PC-3 (cell line): ENCODE data around the gene RFWD3. TPM values are rescaled to one million over a fixed set of nuclear protein-coding genes. Genes with fewer than 3 reads are reported as not detected.

Experiments used
- ATAC-seq: fragments of 200-7000 bp; cut with Tn5 transposase; 2 replicates; pipeline ENCODE4 v1.9.1; 2020; ENCODE audit warnings: mild to moderate bottlenecking, moderate library complexity
- BruUV-seq: library from RNA; stranded (reverse); fragments of 400-500 nt; replicated peaks from 2 replicates; lab custom pipeline; 2021; lab: Mats Ljungman, UMichigan
- CTCF ChIA-PET: fragments of 300-600 bp; sonication (Branson Sonifier 250); formaldehyde crosslinking; loops from one replicate; lab custom pipeline; 2022; ENCODE audit warnings: antibody characterized with exemption; lab: Charles Lee
- POLR2A ChIA-PET: fragments of 300-600 bp; sonication (Branson Sonifier 250); formaldehyde crosslinking; loops from one replicate; lab custom pipeline; 2022; ENCODE audit warnings: antibody characterized with exemption; ENCODE audit not compliant: unreplicated experiment; lab: Charles Lee
- DNase-seq: peaks from one replicate; pipeline ENCODE4 v3.0.0-alpha.2; 2015
- H2AFZ ChIP-seq: fragments of 300-600 bp; sonication (generic); 2 replicates; pipeline ENCODE4 v1.6.0; 2016; ENCODE audit warnings: antibody characterized with exemption, low read length
- H3F3A ChIP-seq: fragments of 300-600 bp; sonication (generic); one replicate; pipeline ENCODE4 v1.6.0; 2017; ENCODE audit warnings: antibody characterized with exemption, low read length, control low read depth, mild to moderate bottlenecking; ENCODE audit not compliant: unreplicated experiment
- H3K27ac ChIP-seq: fragments of 300-600 bp; sonication (generic); 2 replicates; pipeline ENCODE4 v1.5.1; 2016; ENCODE audit warnings: mild to moderate bottlenecking, low read length
- H3K27me3 ChIP-seq: fragments of 300-600 bp; sonication (generic); 2 replicates; pipeline ENCODE4 v1.6.1; 2016; ENCODE audit warnings: low read length, mixed read lengths
- H3K36me3 ChIP-seq: fragments of 300-600 bp; sonication (generic); 2 replicates; pipeline ENCODE4 v1.6.1; 2016; ENCODE audit warnings: low read depth, mixed run types, low read length, mixed read lengths
- H3K4me1 ChIP-seq: fragments of 300-600 bp; sonication (generic); 2 replicates; pipeline ENCODE4 v1.5.1; 2016; ENCODE audit warnings: low read length; ENCODE audit not compliant: insufficient read depth
- H3K4me2 ChIP-seq: fragments of 300-600 bp; sonication (generic); 2 replicates; pipeline ENCODE4 v1.6.0; 2016; ENCODE audit warnings: low read length
- H3K4me3 ChIP-seq: fragments of 300-600 bp; sonication (generic); 2 replicates; pipeline ENCODE4 v1.5.1; 2016; ENCODE audit warnings: mild to moderate bottlenecking, low read length, mixed read lengths
- H3K79me2 ChIP-seq: fragments of 300-600 bp; sonication (generic); 2 replicates; pipeline ENCODE4 v1.6.1; 2017; ENCODE audit warnings: low read length, mixed read lengths
- H3K9ac ChIP-seq: fragments of 300-600 bp; sonication (generic); 2 replicates; pipeline ENCODE4 v1.6.0; 2016; ENCODE audit warnings: mild to moderate bottlenecking, low read length
- H3K9me2 ChIP-seq: fragments of 300-600 bp; sonication (generic); replicated peaks from 2 replicates; pipeline ENCODE4 v1.6.1; 2016; ENCODE audit warnings: mixed run types, low read length, mixed read lengths
- H3K9me3 ChIP-seq: fragments of 300-600 bp; sonication (generic); 2 replicates; pipeline ENCODE4 v1.6.1; 2016; ENCODE audit warnings: low read length, mixed read lengths
- H4K20me1 ChIP-seq: fragments of 300-600 bp; sonication (generic); 2 replicates; pipeline ENCODE4 v1.6.1; 2016; ENCODE audit warnings: low read length, mixed read lengths
- EZH2 ChIP-seq: fragments of 300-600 bp; sonication (generic); IDR thresholded peaks from one replicate; pipeline ENCODE4 v1.6.1; 2017; ENCODE audit warnings: antibody characterized with exemption, mild to moderate bottlenecking, low read length; ENCODE audit not compliant: unreplicated experiment
- EZH2phosphoT487 ChIP-seq: fragments of 300-600 bp; sonication (generic); IDR thresholded peaks from 2 replicates; pipeline ENCODE4 v1.6.1; 2018; ENCODE audit warnings: mild to moderate bottlenecking, antibody characterized with exemption, low read length, borderline replicate concordance
- intact Hi-C: fragments of 100-400 bp; cut with micrococcal nuclease; formaldehyde crosslinking; loops from 2 replicates; pipeline ENCODE4 v1.9.0; 2023
- total RNA-seq: library from RNA; depleted of rRNA; stranded (reverse); fragments of >200 nt; gene quantifications from 2 replicates; pipeline ENCODE4 v1.2.3, GENCODE V29; 2014
- TF ChIP-seq, protein P1 (sequence below): fragments of 300-600 bp; sonication (generic); conservative IDR thresholded peaks from 2 replicates; pipeline ENCODE4 v1.5.1; 2017; ENCODE audit warnings: antibody characterized with exemption, low read depth, mild to moderate bottlenecking, low read length

RFWD3 gene
- total RNA-seq, 1 experiment from 2014 or later = 32.8 TPM

DNA sequence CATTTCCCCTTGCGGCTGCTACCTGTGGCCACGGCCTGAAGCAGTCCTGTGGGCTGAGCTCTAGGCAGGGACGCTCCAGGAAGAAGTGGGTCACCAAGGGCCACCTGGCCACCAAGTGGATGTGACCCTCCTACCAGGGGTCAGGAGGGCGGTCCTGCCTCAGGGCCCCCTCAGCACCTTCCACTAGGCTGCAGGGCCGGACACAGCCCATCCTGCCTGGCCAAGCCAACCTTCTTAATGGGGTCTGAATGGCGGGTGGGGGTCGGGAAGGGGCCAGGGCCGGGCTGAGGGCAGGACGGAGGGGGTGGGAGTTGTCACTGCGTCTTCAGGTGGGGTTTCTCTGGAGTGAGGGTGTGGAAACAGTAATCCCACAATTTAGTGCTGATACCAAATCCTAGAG lies 47.2 kb upstream of the RFWD3 start:
- POLR2A ChIA-PET = no interaction called here
- intact Hi-C loops = no loop called here

DNA sequence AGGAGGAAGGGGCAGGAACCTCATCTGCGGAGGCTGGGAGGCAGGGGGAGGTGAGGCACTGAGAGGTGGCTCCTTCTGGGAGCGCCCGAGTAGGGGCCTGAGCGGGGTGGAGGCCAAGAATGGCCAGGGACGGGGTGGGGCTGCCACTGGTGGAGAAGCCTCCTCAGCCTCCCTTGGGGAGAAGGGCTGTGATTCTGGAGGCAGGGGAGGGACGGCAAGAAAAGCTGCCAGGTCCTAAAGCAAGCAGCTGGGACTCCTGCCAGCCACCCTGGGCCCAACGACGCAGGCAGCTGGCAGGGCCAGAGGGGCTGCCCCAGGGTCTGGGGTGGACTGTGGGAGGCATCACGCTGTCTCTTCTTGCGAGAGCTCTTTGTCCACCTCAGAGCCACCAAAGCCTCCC lies 46.6 kb upstream of the RFWD3 start:
- no peak overlapping the region for H3K4me3 ChIP-seq
- intact Hi-C loops = no loop called here
- no peaks in the 10 kb centered on the region for H3K79me2 ChIP-seq
- no peak overlapping the region for H3K9ac ChIP-seq
- CTCF ChIA-PET = no interaction called here
- no peaks in the 10 kb centered on the region for H4K20me1 ChIP-seq
- no peaks in the 10 kb centered on the region for H3K27me3 ChIP-seq
- ATAC-seq = no peak
- H3K9me2 ChIP-seq = no peaks in the 10 kb centered on the region
- H3K27ac ChIP-seq = no peak overlapping the region
- no peak for DNase-seq
- no peak overlapping the region for H2AFZ ChIP-seq
- TF ChIP-seq EZH2phosphoT487 (no peak), EZH2 (no peak)
- TF ChIP-seq, protein P1, sequence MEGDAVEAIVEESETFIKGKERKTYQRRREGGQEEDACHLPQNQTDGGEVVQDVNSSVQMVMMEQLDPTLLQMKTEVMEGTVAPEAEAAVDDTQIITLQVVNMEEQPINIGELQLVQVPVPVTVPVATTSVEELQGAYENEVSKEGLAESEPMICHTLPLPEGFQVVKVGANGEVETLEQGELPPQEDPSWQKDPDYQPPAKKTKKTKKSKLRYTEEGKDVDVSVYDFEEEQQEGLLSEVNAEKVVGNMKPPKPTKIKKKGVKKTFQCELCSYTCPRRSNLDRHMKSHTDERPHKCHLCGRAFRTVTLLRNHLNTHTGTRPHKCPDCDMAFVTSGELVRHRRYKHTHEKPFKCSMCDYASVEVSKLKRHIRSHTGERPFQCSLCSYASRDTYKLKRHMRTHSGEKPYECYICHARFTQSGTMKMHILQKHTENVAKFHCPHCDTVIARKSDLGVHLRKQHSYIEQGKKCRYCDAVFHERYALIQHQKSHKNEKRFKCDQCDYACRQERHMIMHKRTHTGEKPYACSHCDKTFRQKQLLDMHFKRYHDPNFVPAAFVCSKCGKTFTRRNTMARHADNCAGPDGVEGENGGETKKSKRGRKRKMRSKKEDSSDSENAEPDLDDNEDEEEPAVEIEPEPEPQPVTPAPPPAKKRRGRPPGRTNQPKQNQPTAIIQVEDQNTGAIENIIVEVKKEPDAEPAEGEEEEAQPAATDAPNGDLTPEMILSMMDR = no peak
- H3K4me1 ChIP-seq = peaks cover 3% of the 10 kb centered on the region; the same call in 1 of the 2 replicates
- no peak overlapping the region for H3K4me2 ChIP-seq
- no peaks in the 10 kb centered on the region for H3K36me3 ChIP-seq
- H3F3A ChIP-seq = no peaks in the 10 kb centered on the region
- no TSS peak for BruUV-seq
- H3K9me3 ChIP-seq = no peaks in the 10 kb centered on the region
- POLR2A ChIA-PET = no interaction called here

More for the DNA sequence above, 47.2 kb upstream of the RFWD3 start:
- no TSS peak for BruUV-seq
- H3K27me3 ChIP-seq = no peaks in the 10 kb centered on the region
- no peak for DNase-seq
- no peak overlapping the region for H3K27ac ChIP-seq
- H3K9me2 ChIP-seq = no peaks in the 10 kb centered on the region
- no peaks in the 10 kb centered on the region for H3K79me2 ChIP-seq
- H4K20me1 ChIP-seq = no peaks in the 10 kb centered on the region
- no peak overlapping the region for H3K4me2 ChIP-seq
- H3F3A ChIP-seq = no peaks in the 10 kb centered on the region
- no peaks in the 10 kb centered on the region for H3K9me3 ChIP-seq
- no peak overlapping the region for H2AFZ ChIP-seq
- CTCF ChIA-PET = no interaction called here
- H3K36me3 ChIP-seq = no peaks in the 10 kb centered on the region
- H3K4me1 ChIP-seq = peaks cover 3% of the 10 kb centered on the region; the same call in 1 of the 2 replicates
- no peak overlapping the region for H3K4me3 ChIP-seq
- TF ChIP-seq EZH2 (no peak), EZH2phosphoT487 (no peak)
- TF ChIP-seq, protein P1 = no peak
- no peak overlapping the region for H3K9ac ChIP-seq
- no peak for ATAC-seq

DNA sequence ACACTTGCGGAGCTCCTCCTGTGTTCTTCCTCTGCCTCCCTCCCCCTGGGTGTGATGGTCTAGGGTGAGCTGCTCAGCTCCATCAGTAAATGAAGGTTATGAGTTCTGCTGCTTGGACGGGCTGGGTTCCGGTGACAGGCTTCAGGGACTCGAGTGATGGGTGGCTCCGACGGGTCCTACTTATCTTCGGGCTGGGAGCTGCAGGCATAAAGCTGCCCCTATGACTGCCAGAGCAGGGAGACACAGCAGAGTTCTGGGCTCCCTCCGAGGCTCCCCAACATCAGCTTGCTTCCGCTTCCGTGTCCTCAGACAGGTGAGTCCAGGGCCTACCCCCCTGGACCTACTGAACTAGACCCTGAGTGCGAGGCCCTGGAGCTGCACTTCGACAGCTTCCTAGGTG lies 45.3 kb upstream of the RFWD3 start:
- H3K4me2 ChIP-seq = no peak overlapping the region
- POLR2A ChIA-PET = interaction anchor here (0.8 kb wide), 1 partner anchor 11 kb away, joined by 3 read pairs; the partner anchor contains the start of gene MLKL

More for the DNA sequence above, 45.3 kb upstream of the RFWD3 start:
- H3K79me2 ChIP-seq = no peaks in the 10 kb centered on the region
- DNase-seq (no peak), ATAC-seq (no peak)
- BruUV-seq = no TSS peak
- TF ChIP-seq, protein P1 = no peak
- TF ChIP-seq EZH2 (no peak), EZH2phosphoT487 (no peak)
- peaks cover 3% of the 10 kb centered on the region; the same call in 1 of the 2 replicates for H3K4me1 ChIP-seq
- CTCF ChIA-PET = interaction anchor here (0.6 kb wide), 1 partner anchor 55 kb away, joined by 4 read pairs; no protein-coding TSS in a partner anchor
- no peak overlapping the region for H3K27ac ChIP-seq
- no peak overlapping the region for H3K9ac ChIP-seq
- no peaks in the 10 kb centered on the region for H3K27me3 ChIP-seq
- no peak overlapping the region for H2AFZ ChIP-seq
- intact Hi-C loops = no loop called here
- H3K9me2 ChIP-seq = no peaks in the 10 kb centered on the region
- no peaks in the 10 kb centered on the region for H3K36me3 ChIP-seq
- no peaks in the 10 kb centered on the region for H3F3A ChIP-seq
- no peaks in the 10 kb centered on the region for H4K20me1 ChIP-seq
- no peaks in the 10 kb centered on the region for H3K9me3 ChIP-seq
- no peak overlapping the region for H3K4me3 ChIP-seq
